GM12891 (cell line): ENCODE results near the gene FRMD3.

ENCODE experiments used
- POLR2A ChIP-seq: IDR thresholded peaks from 2 replicates; pipeline ENCODE4 v1.6.1; 2011; ENCODE audit warnings: low read depth, low read length, control low read depth
- TAF1 ChIP-seq: IDR thresholded peaks from 2 replicates; pipeline ENCODE4 v1.6.1; 2011; ENCODE audit warnings: low read depth, low read length, control low read depth

GRCh38 chr9:83355024-83355444 lies 183.2 kb downstream of the FRMD3 start:
- TF ChIP-seq TAF1: no peak
- no peak for TF ChIP-seq POLR2A
